Measurements from ENCODE around the gene RPS27.

GRCh38 chr1:153995202-153995601, 4.6 kb downstream of the RPS27 start:
- TF ChIP-seq, protein P1, sequence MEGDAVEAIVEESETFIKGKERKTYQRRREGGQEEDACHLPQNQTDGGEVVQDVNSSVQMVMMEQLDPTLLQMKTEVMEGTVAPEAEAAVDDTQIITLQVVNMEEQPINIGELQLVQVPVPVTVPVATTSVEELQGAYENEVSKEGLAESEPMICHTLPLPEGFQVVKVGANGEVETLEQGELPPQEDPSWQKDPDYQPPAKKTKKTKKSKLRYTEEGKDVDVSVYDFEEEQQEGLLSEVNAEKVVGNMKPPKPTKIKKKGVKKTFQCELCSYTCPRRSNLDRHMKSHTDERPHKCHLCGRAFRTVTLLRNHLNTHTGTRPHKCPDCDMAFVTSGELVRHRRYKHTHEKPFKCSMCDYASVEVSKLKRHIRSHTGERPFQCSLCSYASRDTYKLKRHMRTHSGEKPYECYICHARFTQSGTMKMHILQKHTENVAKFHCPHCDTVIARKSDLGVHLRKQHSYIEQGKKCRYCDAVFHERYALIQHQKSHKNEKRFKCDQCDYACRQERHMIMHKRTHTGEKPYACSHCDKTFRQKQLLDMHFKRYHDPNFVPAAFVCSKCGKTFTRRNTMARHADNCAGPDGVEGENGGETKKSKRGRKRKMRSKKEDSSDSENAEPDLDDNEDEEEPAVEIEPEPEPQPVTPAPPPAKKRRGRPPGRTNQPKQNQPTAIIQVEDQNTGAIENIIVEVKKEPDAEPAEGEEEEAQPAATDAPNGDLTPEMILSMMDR (IDR thresholded peaks at IDR 0.05 in 2 of 3, conservative IDR thresholded peaks at IDR 0.05 in 1 of 3; ENCODE audit: control insufficient read depth in 2 of 3, extremely low read depth in 1 of 3, insufficient read depth in 1 of 3, low read depth in 3 of 3, low read length in 3 of 3): no peak
- TF ChIP-seq POLR2AphosphoS5 (IDR thresholded peaks at IDR 0.05; ENCODE audit: low read length): no peak
- no peak for TF ChIP-seq NFYA (IDR thresholded peaks at IDR 0.05; ENCODE audit: borderline replicate concordance, low read depth, low read length)
- TF ChIP-seq POLR2A (IDR thresholded peaks at IDR 0.05; ENCODE audit: low read depth, low read length): no peak
